ENCODE data around the gene MOB1A. TPM values are rescaled to one million over a fixed set of nuclear protein-coding genes. Genes with fewer than 3 reads are reported as not detected.

The MOB1A gene
- total and polyA plus RNA-seq, 2 of the 13 experiments (the other 11 are each of a cell fraction or from before 2014, with no cell fraction given) = 48.2 to 139 TPM

DNA sequence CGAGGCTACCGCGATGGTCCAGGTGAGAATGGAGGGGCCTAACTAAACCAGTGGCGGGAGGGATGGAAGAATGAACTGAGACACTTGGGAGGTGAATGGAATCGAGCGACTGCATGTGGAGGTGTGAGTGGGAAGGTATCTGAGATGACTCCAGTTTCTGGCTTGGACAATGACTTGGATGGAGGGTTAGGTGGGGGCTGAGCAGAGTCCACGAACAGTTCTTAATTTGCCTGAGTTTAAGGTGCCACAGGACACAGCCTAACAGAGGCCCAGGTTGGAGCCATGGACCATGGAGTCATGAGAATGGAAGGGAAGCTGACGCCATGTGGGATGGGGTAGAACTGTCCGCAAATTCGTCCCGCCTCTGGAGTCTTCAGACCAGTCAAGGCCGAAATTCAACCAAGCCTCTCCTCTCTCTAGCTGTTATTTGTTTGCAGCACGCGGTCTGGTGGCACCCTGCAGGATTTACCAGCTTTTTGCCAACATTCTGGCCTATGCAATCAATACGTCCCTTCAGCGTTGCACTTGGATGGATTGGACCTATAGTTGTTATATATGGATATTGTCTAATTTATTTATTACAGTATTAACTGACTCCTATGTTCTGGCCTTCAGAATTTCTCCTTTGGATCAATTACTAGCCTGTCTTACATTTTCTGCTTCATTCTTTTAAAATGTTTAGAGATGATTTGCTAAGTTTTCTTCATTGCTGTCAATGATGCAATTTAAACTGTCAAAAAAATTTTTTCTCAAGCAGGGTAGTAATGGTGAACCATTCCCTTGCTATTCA, 30.0 kb downstream of the MOB1A start (continued):
- TF ChIP-seq MYNN (CRISPR knock-in tag; IDR thresholded peaks at IDR 0.05; ENCODE audit: low read depth) (no peak), FIP1L1 (IDR thresholded peaks at IDR 0.05; ENCODE audit: borderline replicate concordance, insufficient read depth, low read depth, low read length) (no peak), HES4 (CRISPR knock-in tag; IDR thresholded peaks at IDR 0.05; ENCODE audit: borderline replicate concordance) (0 out of 2 replicates have a peak, but pooled peaks have one; percentile 64), MED1 (CRISPR knock-in tag; IDR thresholded peaks at IDR 0.05) (0 out of 2 replicates have a peak, but pooled peaks have one; percentile 45), ZNF713 (CRISPR knock-in tag; IDR thresholded peaks at IDR 0.05) (no peak), SAFB2 (CRISPR knock-in tag; IDR thresholded peaks at IDR 0.05; ENCODE audit: borderline replicate concordance, low read depth) (no peak), RXRB (CRISPR knock-in tag; IDR thresholded peaks at IDR 0.05; ENCODE audit: borderline replicate concordance) (no peak), ZNF10 (CRISPR knock-in tag; IDR thresholded peaks at IDR 0.05; ENCODE audit: borderline replicate concordance, low read depth) (no peak), ZFP36L1 (CRISPR knock-in tag; IDR thresholded peaks at IDR 0.05) (peak; percentile 5; the same call in 1 of the 2 replicates), MAF1 (CRISPR knock-in tag; IDR thresholded peaks at IDR 0.05; ENCODE audit: borderline replicate concordance) (no peak)
- TF ChIP-seq, protein P1, sequence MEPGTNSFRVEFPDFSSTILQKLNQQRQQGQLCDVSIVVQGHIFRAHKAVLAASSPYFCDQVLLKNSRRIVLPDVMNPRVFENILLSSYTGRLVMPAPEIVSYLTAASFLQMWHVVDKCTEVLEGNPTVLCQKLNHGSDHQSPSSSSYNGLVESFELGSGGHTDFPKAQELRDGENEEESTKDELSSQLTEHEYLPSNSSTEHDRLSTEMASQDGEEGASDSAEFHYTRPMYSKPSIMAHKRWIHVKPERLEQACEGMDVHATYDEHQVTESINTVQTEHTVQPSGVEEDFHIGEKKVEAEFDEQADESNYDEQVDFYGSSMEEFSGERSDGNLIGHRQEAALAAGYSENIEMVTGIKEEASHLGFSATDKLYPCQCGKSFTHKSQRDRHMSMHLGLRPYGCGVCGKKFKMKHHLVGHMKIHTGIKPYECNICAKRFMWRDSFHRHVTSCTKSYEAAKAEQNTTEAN (CRISPR knock-in tag; conservative IDR thresholded peaks at IDR 0.05) = no peak
